Prostate gland (tissue), 2 donors: ENCODE measurements around the gene TNPO3. TPM values are rescaled to one million over a fixed set of nuclear protein-coding genes. Genes with fewer than 3 reads are reported as not detected.

ENCODE experiments used
- DNase-seq: peaks from one replicate; pipeline ENCODE4 v3.0.0-alpha.2; 2019; ENCODE audit warnings: low spot score
- H3K27ac ChIP-seq, 2 donors: fragments of 200-600 bp; sonication (generic); 2 replicates each; pipeline ENCODE4 v1.5.1; 2017 to 2019
- H3K27me3 ChIP-seq: fragments of 200-600 bp; sonication (generic); replicated peaks from 2 replicates; pipeline ENCODE4 v1.5.1; 2019; ENCODE audit not compliant: insufficient read depth
- H3K36me3 ChIP-seq, 2 donors: fragments of 200-600 bp; sonication (generic); 1 replicate in 1 of 2; 2 replicates in 1 of 2; pipeline versions ENCODE4 v1.5.1 to v1.8.1; 2017 to 2019
- H3K4me1 ChIP-seq: fragments of 200-600 bp; sonication (generic); replicated peaks from 2 replicates; pipeline ENCODE4 v1.5.1; 2019
- H3K4me3 ChIP-seq, 2 donors: fragments of 200-600 bp; sonication (generic); 2 replicates each; pipeline ENCODE4 v1.5.1; 2017 to 2019
- H3K9me3 ChIP-seq: fragments of 200-600 bp; sonication (generic); 2 replicates; pipeline ENCODE4 v1.5.1; 2017
- CTCF ChIP-seq, 4 experiments: fragments of 200-600 bp in 2 of 4; fragments of 450-650 bp in 2 of 4; sonication (generic) in 2 of 4; IDR thresholded peaks; 1 replicate in 3 of 4; 2 replicates in 1 of 4; pipeline ENCODE4 v1.5.1; 2016 to 2019; ENCODE audit warnings: antibody characterized with exemption in 4 of 4, mild to moderate bottlenecking in 2 of 4, moderate library complexity in 2 of 4
- POLR2A ChIP-seq: fragments of 450-650 bp; IDR thresholded peaks from one replicate; pipeline ENCODE4 v1.6.1; 2016; ENCODE audit warnings: antibody characterized with exemption, mild to moderate bottlenecking
- POLR2AphosphoS5 ChIP-seq: sonication (generic); formaldehyde crosslinking; IDR thresholded peaks from one replicate; pipeline ENCODE4 v1.6.1; 2017; ENCODE audit warnings: antibody characterized with exemption
- WGBS: methylation state at CpG from one replicate; pipeline ENCODE4 v1.1.5; 2018; 5-methylcytosine and 5-hydroxymethylcytosine counted together
- intact Hi-C: fragments of 100-400 bp; cut with DNase I; formaldehyde crosslinking; loops from one replicate; pipeline ENCODE4 v1.14.2; 2022
- total RNA-seq, 2 donors: library from RNA; depleted of rRNA; stranded (reverse); fragments of >200 nt; gene quantifications; one replicate each; pipeline ENCODE4 v1.1.0, GENCODE V29; 2016

The TNPO3 gene
- total RNA-seq, 2 donors from 2014 or later, result 32.2 to 42.3 TPM

GRCh38 chr7:129024125-129024524, 30.8 kb downstream of the TNPO3 start:
- DNase-seq, result no peak
- Histone ChIP-seq H3K9me3 (no peaks in the 10 kb centered on the region), H3K4me3 (no peak overlapping the region), H3K4me1 (no peaks in the 10 kb centered on the region), H3K27me3 (no peaks in the 10 kb centered on the region), H3K27ac (no peak overlapping the region), H3K36me3 (no peaks in the 10 kb centered on the region)
- intact Hi-C loops, result no loop called here
- WGBS, result 92% methylated on average over 3 of the region's 3 CpGs
- TF ChIP-seq POLR2A, result no peak
- no peak for TF ChIP-seq CTCF (IDR thresholded peaks at IDR 0.05)
- TF ChIP-seq POLR2AphosphoS5, result no peak

GRCh38 chr7:129021656-129022055, 33.3 kb downstream of the TNPO3 start:
- Histone ChIP-seq H3K36me3 (no peaks in the 10 kb centered on the region), H3K27ac (no peak overlapping the region), H3K4me1 (no peaks in the 10 kb centered on the region), H3K27me3 (no peaks in the 10 kb centered on the region), H3K9me3 (no peaks in the 10 kb centered on the region), H3K4me3 (no peak overlapping the region)
- TF ChIP-seq POLR2A (no peak), POLR2AphosphoS5 (no peak), CTCF (IDR thresholded peaks at IDR 0.05) (no peak)
- intact Hi-C loops, result no loop called here
- 81% methylated on average over 2 of the region's 2 CpGs for WGBS
- no peak for DNase-seq

- H3K4me1 ChIP-seq, result no peaks in the 10 kb centered on the region
- H3K36me3 ChIP-seq, result peaks cover 0 to 12% of the 10 kb centered on the region in 2 donors
- DNase-seq, result no peak
- no peaks in the 10 kb centered on the region for H3K9me3 ChIP-seq
- H3K27me3 ChIP-seq, result no peaks in the 10 kb centered on the region
- 90% methylated on average over 4 of the region's 4 CpGs for WGBS
- TF ChIP-seq POLR2AphosphoS5, result no peak
- no peak for TF ChIP-seq POLR2A
- no peak for TF ChIP-seq CTCF (IDR thresholded peaks at IDR 0.05)
- H3K4me3 ChIP-seq, result no peak overlapping the region
- intact Hi-C loops, result no loop called here
- H3K27ac ChIP-seq, result no peak overlapping the region
Measured at GRCh38 chr7:129017933-129018538, 36.9 kb downstream of the TNPO3 start.

GRCh38 chr7:129017264-129017663, 37.6 kb downstream of the TNPO3 start:
- H3K9me3 ChIP-seq, result no peaks in the 10 kb centered on the region
- WGBS, result 73% methylated on average over 2 of the region's 2 CpGs
- DNase-seq, result no peak
- intact Hi-C loops, result no loop called here
- peaks cover 0 to 12% of the 10 kb centered on the region in 2 donors for H3K36me3 ChIP-seq
- no peak overlapping the region for H3K4me3 ChIP-seq
- no peak overlapping the region for H3K27ac ChIP-seq
- TF ChIP-seq CTCF (IDR thresholded peaks at IDR 0.05) (no peak), POLR2A (no peak), POLR2AphosphoS5 (no peak)
- H3K4me1 ChIP-seq, result no peaks in the 10 kb centered on the region
- H3K27me3 ChIP-seq, result no peaks in the 10 kb centered on the region

- intact Hi-C loops, result no loop called here
- H3K4me3 ChIP-seq, result no peak overlapping the region
- WGBS, result 95% methylated on average over 6 of the region's 6 CpGs
- H3K27me3 ChIP-seq, result no peaks in the 10 kb centered on the region
- peaks cover 0 to 12% of the 10 kb centered on the region in 2 donors for H3K36me3 ChIP-seq
- TF ChIP-seq POLR2A, result no peak
- TF ChIP-seq CTCF (IDR thresholded peaks at IDR 0.05), result no peak
- TF ChIP-seq POLR2AphosphoS5, result no peak
- DNase-seq, result no peak
- H3K9me3 ChIP-seq, result no peaks in the 10 kb centered on the region
- no peaks in the 10 kb centered on the region for H3K4me1 ChIP-seq
- H3K27ac ChIP-seq, result no peak overlapping the region
Measured at GRCh38 chr7:129014501-129015101, 40.3 kb downstream of the TNPO3 start.
